K562 (cell line): ENCODE data around the gene ITPRID2. TPM values are rescaled to one million over a fixed set of nuclear protein-coding genes. Genes with fewer than 3 reads are reported as not detected.

ENCODE experiments used
- ATF3 ChIP-seq, 2 experiments: fragments of 450-650 bp in 1 of 2; sonication (generic) in 1 of 2; formaldehyde crosslinking in 1 of 2; IDR thresholded peaks in 1 of 2; conservative IDR thresholded peaks in 1 of 2; 2 replicates each; pipeline versions ENCODE4 v1.6.1 to v1.8.1; 2016 to 2023; ENCODE audit warnings: mild to moderate bottlenecking in 2 of 2, moderate library complexity in 2 of 2, inconsistent platforms in 1 of 2, missing genetic modification reagents in 1 of 2
- ETV5 ChIP-seq: sonication (generic); formaldehyde crosslinking; IDR thresholded peaks from 2 replicates; pipeline ENCODE4 v1.4.0; 2020; ENCODE audit warnings: low read depth, mild to moderate bottlenecking, missing genetic modification reagents
- FOXA3 ChIP-seq, 2 experiments: fragments of 450-650 bp in 1 of 2; sonication (generic) in 1 of 2; formaldehyde crosslinking; IDR thresholded peaks in 1 of 2; conservative IDR thresholded peaks in 1 of 2; 2 replicates each; pipeline versions ENCODE4 v1.4.0 to v1.8.0; 2020 to 2022; ENCODE audit warnings: mild to moderate bottlenecking in 2 of 2, missing genetic modification reagents in 1 of 2
- GTF2E2 ChIP-seq: fragments of 200-800 bp; sonication (Bioruptor generic); IDR thresholded peaks from 2 replicates; pipeline ENCODE4 v1.6.1; 2016; ENCODE audit warnings: missing genetic modification characterization, missing compliant biosample characterization
- HMGN3 ChIP-seq: IDR thresholded peaks from 2 replicates; pipeline ENCODE4 v1.6.1; 2011; ENCODE audit warnings: borderline replicate concordance, low read depth, mild to moderate bottlenecking, mixed read lengths, low read length; ENCODE audit not compliant: insufficient read length; ENCODE audit errors: extremely low read depth
- ID3 ChIP-seq, 2 experiments: fragments of 250-450 bp in 1 of 2; fragments of 450-650 bp in 1 of 2; sonication (Bioruptor Pico) in 1 of 2; IDR thresholded peaks; 2 replicates each; pipeline versions ENCODE4 v1.6.1 to v1.8.0; 2016 to 2021; ENCODE audit warnings: mild to moderate bottlenecking in 2 of 2, moderate library complexity in 2 of 2, missing compliant biosample characterization in 1 of 2, missing genetic modification characterization in 1 of 2
- KLF13 ChIP-seq: fragments of 450-650 bp; IDR thresholded peaks from 2 replicates; pipeline ENCODE4 v1.6.1; 2016; ENCODE audit warnings: missing genetic modification characterization, low read depth, mild to moderate bottlenecking, missing compliant biosample characterization, moderate library complexity, borderline replicate concordance
- MTA1 ChIP-seq: fragments of 450-650 bp; IDR thresholded peaks from 2 replicates; pipeline ENCODE4 v1.6.1; 2017; ENCODE audit warnings: borderline replicate concordance
- MYNN ChIP-seq, 2 experiments: sonication (generic); formaldehyde crosslinking in 1 of 2; IDR thresholded peaks; 2 replicates each; pipeline versions ENCODE4 v1.5.0 to v1.6.1; 2016 to 2020; ENCODE audit warnings: antibody characterized with exemption in 1 of 2, missing genetic modification reagents in 1 of 2
- RBBP5 ChIP-seq: fragments of 200-600 bp; sonication (generic); IDR thresholded peaks from 2 replicates; pipeline ENCODE4 v1.6.1; 2012; ENCODE audit warnings: borderline replicate concordance, mild to moderate bottlenecking, low read length, control low read depth, inconsistent platforms; ENCODE audit not compliant: insufficient read depth, poor library complexity, severe bottlenecking
- RFX1 ChIP-seq: fragments of 450-650 bp; IDR thresholded peaks from 2 replicates; pipeline ENCODE4 v1.6.1; 2016; ENCODE audit warnings: mild to moderate bottlenecking, moderate library complexity
- SIX5 ChIP-seq, 2 experiments: IDR thresholded peaks; 2 replicates each; pipeline ENCODE4 v1.6.1; 2011; ENCODE audit warnings: low read length in 2 of 2, borderline replicate concordance in 1 of 2, low read depth in 1 of 2, mild to moderate bottlenecking in 1 of 2, moderate library complexity in 1 of 2; ENCODE audit not compliant: insufficient read depth in 1 of 2
- TEAD2 ChIP-seq: fragments of 450-650 bp; IDR thresholded peaks from 2 replicates; pipeline ENCODE4 v1.6.1; 2016; ENCODE audit warnings: missing genetic modification characterization, control low read depth, missing compliant biosample characterization
- TRIM24 ChIP-seq, 2 experiments: fragments of 450-650 bp; IDR thresholded peaks; 2 replicates each; pipeline ENCODE4 v1.6.1; 2016
- TRIM25 ChIP-seq: fragments of 450-650 bp; IDR thresholded peaks from 2 replicates; pipeline ENCODE4 v1.7.0; 2016; ENCODE audit warnings: borderline replicate concordance
- VEZF1 ChIP-seq: fragments of 200-800 bp; sonication (Bioruptor generic); IDR thresholded peaks from 2 replicates; pipeline ENCODE4 v1.6.1; 2017; ENCODE audit warnings: missing genetic modification characterization, missing compliant biosample characterization
- ZFP1 ChIP-seq: fragments of 450-650 bp; formaldehyde crosslinking; IDR thresholded peaks from 2 replicates; pipeline ENCODE4 v1.4.0; 2020; ENCODE audit warnings: mild to moderate bottlenecking, mixed read lengths
- ZNF23 ChIP-seq: fragments of 250-450 bp; sonication (Bioruptor Pico); IDR thresholded peaks from 2 replicates; pipeline ENCODE4 v1.4.0; 2020; ENCODE audit warnings: mild to moderate bottlenecking
- ZNF354B ChIP-seq: fragments of 250-450 bp; sonication (Bioruptor Pico); IDR thresholded peaks from 2 replicates; pipeline ENCODE4 v1.4.0; 2020
- polyA plus RNA-seq, 8 experiments: library from polyadenylated mRNA; depleted of rRNA in 4 of 8; stranded (reverse) in 5 of 8; unstranded in 3 of 8; fragments of >200 nt; fragmentation: Nextera tagmentation in 2 of 8; fragmentation: Illumina TruSeq in 1 of 8; extraction: Ambion mirVana in 2 of 8; extraction: Trizol in 1 of 8; gene quantifications; 2 replicates each; pipeline versions ENCODE4 v1.2.1 to v1.2.3, GENCODE V29; 2011 to 2014; ENCODE audit warnings: inconsistent platforms in 1 of 8, missing spikeins in 1 of 8
- total RNA-seq, 7 experiments: library from RNA; depleted of rRNA in 6 of 7; stranded (reverse); fragments of >200 nt in 6 of 7; fragmentation: Illumina TruSeq in 2 of 7; extraction: Trizol in 2 of 7; gene quantifications; 2 replicates each; pipeline versions ENCODE4 v1.2.1 to v1.2.3, GENCODE V29; 2011 to 2021; ENCODE audit warnings: low replicate concordance in 1 of 7

ITPRID2 gene
- total and polyA plus RNA-seq, 9 of the 15 experiments (the other 6 are each of a cell fraction or from before 2014, with no cell fraction given): 18.5 to 77.8 (median 52.0) TPM

- TF ChIP-seq ZFP1 (CRISPR knock-in tag) (no peak), HMGN3 (peak; percentile 60), ETV5 (peak; percentile 81), RFX1 (no peak), VEZF1 (CRISPR knock-in tag) (peak; percentile 53; the same call in 1 of the 2 replicates), FOXA3 (CRISPR knock-in tag; conservative IDR thresholded peaks at IDR 0.05 in 1 of 2, IDR thresholded peaks at IDR 0.05 in 1 of 2) (no peak), ZNF354B (no peak), TEAD2 (tag) (no peak), TRIM25 (no peak), MTA1 (0 out of 2 replicates have a peak, but pooled peaks have one; percentile 26), MYNN (IDR thresholded peaks at IDR 0.05) (peak; percentile 46; the same call in 1 of the 2 replicates), MYNN (CRISPR knock-in tag; IDR thresholded peaks at IDR 0.05) (no peak), KLF13 (tag) (peak; percentile 30; the same call in 1 of the 2 replicates), ID3 (CRISPR knock-in tag; IDR thresholded peaks at IDR 0.05) (no peak), ID3 (tag; IDR thresholded peaks at IDR 0.05) (peak; percentile 59; the same call in 1 of the 2 replicates), GTF2E2 (no peak), RBBP5 (peak; percentile 91), SIX5 (IDR thresholded peaks at IDR 0.05; ENCODE audit: borderline replicate concordance in 1 of 2, insufficient read depth in 1 of 2, low read depth in 1 of 2, low read length in 2 of 2) (no peak), TRIM24 (IDR thresholded peaks at IDR 0.05) (0 out of 4 replicates have a peak, but pooled peaks of 1 of the 2 experiments have one; percentile 9), ATF3 (IDR thresholded peaks at IDR 0.05) (no peak), ATF3 (CRISPR knock-in tag; conservative IDR thresholded peaks at IDR 0.05) (no peak), ZNF23 (CRISPR knock-in tag) (no peak)
Measured at GRCh38 chr2:181891966-181892798, 652 bp downstream of the ITPRID2 start (continued).
